GM21423 (cell line): ENCODE results near the gene EEIG2.

ENCODE experiments used
- ATAC-seq: cut with Tn5 transposase; IDR thresholded peaks from one replicate; pipeline ENCODE4 v1.9.1; 2021; ENCODE audit warnings: mild to moderate bottlenecking, moderate library complexity; ENCODE audit not compliant: unreplicated experiment

The EEIG2 gene

GRCh38 chr1:108575375-108575774, 15.5 kb downstream of the EEIG2 start:
- no peak for ATAC-seq

DNA sequence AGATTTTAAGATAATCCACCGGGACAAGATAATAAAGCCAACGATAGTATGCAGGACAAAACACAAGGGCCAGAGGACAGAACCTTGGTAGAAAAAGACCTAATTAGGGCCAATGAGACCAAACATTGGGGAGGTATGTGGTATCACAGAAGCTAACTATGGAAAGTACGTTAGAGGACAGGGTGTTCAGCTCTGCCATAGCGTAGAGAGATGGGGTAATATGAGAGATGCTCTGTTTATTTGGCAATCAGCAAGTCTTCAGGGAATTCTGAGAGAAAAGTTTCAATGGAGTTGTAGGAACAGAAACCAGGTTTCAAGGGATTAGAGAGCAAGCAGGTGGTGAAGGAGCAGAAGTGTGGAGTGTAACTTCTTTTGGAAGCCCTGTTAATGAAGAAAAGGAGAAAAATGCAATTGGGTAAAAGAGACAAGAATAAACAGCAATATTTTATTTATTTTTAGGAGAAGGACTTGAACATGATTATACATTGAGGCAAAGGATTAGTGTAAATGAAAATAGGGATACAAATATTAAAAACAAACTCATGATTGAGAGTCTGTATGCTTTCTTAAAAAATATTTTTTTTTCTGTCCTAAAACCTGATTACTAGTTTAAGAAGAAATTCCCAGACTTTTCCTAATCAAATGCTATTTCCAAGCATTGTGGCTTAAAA, 24.0 kb downstream of the EEIG2 start:
- no peak for ATAC-seq

- no peak for ATAC-seq
Observed at GRCh38 chr1:108584428-108584856, 24.5 kb downstream of the EEIG2 start.

DNA sequence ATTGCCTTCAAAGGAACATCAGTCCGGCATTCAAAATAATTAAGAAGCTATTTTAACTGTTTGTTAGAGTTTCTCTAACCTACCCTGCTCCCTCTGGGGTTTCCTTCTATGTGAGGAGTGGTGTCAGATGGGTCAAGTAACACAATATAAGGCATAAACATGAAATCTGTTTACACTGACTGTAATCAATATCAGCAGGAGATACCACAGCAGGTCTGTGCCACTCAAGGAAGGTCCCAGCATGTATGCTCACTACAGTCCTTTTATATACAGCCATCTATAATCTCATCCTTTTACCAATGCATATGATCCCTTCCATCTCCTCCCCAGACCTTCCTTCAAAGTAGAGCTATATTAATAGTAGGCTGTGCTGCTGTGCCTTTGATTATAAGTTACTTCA, 25.4 kb downstream of the EEIG2 start:
- ATAC-seq = no peak

GRCh38 chr1:108590441-108590840, 30.5 kb downstream of the EEIG2 start:
- no peak for ATAC-seq

DNA sequence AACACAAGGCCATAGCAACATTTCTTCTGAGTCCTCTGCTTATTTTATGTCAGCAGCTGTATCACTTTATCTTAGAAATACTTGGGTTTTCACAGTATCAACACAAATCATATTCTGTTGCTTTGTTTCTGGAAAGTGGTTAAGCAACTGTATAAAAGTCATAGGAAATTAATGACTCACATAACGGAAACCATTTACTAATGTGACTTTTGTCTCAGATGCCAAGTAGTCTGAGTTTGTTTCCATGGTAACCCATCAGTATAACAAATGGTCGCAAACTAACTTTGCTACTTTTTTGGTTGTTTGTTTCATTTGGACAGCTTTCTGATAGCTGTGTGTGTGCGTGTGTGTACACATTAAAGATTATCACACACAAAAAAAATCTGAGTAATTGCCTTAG, 31.1 kb downstream of the EEIG2 start:
- ATAC-seq = no peak

GRCh38 chr1:108591466-108591865, 31.6 kb downstream of the EEIG2 start:
- ATAC-seq = no peak

DNA sequence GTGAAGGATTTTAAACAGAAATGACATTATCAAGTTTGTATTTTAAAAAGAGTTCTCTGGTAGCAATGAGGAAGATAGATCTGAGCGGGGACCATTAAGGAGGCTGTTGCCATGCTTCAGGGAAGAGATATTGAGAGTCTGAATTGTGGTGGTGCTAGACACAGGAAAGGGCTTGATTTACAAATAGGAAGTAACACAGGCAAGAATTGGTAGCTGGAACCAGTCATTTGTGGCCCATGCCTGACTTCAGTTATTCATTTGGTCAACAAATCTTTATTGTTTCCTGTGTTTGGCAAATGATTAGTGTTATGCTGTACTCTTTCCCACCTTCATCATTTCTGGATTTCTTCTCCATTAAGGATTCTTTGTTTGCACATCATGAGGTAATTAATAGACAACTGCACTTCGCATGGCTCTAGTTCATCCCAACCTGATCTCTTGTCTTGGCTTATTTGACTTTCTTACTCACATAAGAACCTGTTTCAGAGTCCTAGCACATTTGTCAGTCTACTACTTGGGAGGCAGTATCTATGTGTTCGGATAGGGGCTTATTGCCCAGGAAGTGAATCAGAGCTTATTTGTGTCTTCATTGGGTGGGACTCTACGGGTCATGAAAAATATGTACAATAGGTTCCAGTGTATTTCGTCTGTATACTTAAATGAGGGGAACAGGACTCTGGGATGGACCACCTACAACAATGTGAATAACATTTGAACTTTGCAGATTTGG, 32.3 kb downstream of the EEIG2 start:
- peak; percentile 51 for ATAC-seq

DNA sequence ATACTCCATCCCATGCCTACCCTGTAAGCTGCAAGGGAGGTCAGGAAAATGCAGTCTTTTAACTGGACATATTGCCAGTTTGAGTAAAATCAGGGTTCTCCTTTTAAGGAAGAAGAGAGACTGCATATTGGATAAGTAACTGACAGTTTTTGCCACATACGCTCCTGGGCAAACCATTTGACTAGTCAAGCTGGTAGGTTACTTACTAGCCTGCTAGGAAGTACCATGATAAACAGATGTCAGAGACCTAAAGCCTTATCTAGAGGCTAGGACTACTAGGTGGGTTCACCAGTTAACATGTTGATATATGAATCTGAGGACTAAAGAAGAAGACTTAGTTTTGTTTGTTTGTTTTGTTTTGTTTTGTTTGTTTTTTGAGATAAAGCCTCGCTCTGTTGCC, 33.5 kb downstream of the EEIG2 start:
- ATAC-seq = no peak

DNA sequence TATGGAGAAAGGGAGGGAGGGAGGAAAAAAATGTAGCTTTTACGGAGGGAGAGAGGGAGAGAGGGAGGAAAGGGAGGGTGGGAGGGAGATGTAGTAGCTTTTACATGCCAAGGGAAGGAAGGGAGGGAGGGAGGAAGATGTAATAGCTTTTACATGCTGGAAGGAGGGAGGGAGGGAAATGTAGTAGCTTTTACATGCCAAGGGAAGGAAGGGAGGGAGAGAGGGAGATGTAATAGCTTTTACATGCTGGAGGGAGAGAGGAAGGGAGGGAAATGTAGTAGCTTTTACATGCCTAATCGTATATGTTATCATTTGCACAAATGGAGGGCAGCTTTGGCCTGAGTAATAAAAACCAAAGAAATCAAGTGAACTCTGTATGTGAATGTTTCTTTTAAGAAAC, 35.6 kb downstream of the EEIG2 start:
- ATAC-seq = no peak

- ATAC-seq = no peak
Observed at GRCh38 chr1:108597041-108597440, 37.1 kb downstream of the EEIG2 start.

GRCh38 chr1:108598340-108598739, 38.4 kb downstream of the EEIG2 start:
- no peak for ATAC-seq

DNA sequence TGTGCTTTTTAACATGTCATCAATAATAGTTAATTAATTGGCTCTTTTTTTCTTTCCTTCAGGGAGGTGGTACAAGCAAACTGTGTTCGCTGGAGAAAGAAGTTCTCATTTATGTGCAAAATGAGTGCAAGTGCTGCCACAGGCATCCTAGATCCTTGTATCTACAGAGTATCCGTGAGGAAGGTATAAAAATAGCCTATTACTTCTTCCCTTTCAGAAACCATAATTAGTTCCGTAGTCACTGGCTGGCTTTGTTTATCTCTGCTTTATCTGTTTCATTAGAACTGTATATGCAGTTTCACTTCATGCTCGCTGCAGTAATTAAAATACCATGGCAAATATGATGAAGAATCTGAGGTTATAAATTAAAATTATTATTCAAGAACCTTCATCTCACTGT, 40.6 kb downstream of the EEIG2 start:
- no peak for ATAC-seq

DNA sequence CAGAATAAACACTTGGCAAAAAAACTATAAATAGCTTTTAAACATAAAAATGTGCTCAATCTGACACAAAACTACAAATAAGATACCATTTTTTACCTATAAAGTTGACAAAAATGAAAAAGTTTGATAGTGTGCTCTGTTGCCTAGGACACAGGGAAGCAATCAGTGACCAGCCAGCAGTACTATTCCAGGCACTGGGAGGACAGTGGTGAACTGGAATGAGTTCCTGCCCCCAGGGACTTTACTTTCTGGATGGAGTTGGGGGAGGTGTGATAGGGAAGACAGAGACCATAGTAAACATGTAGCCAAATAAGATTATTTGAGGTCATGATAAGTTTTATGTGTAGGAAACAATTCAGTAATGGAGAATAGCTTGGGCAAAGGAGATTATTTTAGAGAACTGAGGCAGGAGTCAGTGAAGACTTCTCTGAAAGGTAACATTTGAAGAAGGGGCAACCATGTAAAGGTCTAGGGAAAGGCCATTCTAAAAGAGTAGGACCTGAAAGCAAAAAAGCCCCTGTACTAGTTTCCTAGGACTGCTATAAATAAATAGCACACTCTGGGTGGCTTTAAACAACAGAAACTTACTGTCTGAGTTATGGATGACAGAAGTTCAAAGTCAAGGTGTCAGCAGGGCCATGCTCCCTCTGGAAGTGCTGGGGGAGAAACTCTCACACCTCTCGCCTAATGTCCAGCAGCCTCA, 42.0 kb downstream of the EEIG2 start:
- no peak for ATAC-seq

DNA sequence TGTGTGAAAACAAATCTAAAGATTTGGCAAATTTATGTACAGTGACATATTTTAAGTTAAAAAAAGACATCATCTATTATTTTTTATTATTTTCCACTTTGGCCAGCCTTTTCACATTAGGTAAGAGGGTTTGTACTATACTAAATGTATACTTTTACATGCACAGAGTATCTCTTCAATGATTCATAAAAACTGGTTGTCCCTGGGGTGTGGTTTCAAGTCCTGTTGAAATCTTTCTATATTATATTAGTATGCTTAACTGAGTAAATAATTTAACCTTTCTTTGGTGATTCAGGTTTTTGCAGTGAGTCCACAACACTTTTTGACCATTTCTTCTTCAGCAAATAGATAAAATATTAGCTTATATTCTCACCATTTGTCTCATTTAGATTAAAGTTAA, 45.7 kb downstream of the EEIG2 start:
- no peak for ATAC-seq

GRCh38 chr1:108606478-108606877, 46.6 kb downstream of the EEIG2 start:
- ATAC-seq = no peak

DNA sequence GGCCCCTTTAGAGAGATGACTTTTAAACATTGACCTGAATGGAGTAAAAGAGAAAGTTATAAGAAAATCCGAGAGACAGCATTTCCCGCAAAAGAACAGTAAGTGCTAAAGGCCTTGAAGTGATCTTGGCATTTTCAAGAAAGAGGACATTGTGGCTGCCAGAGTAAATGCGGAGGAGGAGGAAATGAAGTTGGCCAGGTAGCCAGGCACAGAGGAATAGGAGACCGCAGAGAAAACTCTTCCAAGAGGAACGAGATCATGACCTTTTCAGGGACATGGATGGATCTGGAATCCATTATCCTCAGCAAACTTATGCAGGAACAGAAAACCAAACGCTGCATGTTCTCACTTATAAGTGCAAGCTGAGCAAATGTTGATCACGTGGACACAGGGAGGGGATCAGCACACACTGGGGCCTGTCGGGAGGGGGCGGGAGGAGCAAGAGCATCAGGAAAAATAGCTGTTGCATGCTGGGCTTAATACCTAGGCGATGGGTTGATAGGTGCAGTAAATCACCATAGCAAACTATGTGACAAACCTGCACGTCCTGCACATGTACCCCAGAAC, 49.7 kb downstream of the EEIG2 start:
- no peak for ATAC-seq
